PC-9 (cell line): Measurements from ENCODE around the gene CAV1.

Experiments
- EZH2 ChIP-seq: fragments of 200-600 bp; sonication (generic); IDR thresholded peaks from 2 replicates; pipeline ENCODE4 v1.8.0; 2017; ENCODE audit warnings: antibody characterized with exemption, low read depth
- TF ChIP-seq, protein P1 (sequence below): fragments of 200-600 bp; sonication (generic); conservative IDR thresholded peaks from 2 replicates; pipeline ENCODE4 v1.6.1; 2017; ENCODE audit warnings: mixed run types, antibody characterized with exemption, mild to moderate bottlenecking, moderate library complexity

DNA sequence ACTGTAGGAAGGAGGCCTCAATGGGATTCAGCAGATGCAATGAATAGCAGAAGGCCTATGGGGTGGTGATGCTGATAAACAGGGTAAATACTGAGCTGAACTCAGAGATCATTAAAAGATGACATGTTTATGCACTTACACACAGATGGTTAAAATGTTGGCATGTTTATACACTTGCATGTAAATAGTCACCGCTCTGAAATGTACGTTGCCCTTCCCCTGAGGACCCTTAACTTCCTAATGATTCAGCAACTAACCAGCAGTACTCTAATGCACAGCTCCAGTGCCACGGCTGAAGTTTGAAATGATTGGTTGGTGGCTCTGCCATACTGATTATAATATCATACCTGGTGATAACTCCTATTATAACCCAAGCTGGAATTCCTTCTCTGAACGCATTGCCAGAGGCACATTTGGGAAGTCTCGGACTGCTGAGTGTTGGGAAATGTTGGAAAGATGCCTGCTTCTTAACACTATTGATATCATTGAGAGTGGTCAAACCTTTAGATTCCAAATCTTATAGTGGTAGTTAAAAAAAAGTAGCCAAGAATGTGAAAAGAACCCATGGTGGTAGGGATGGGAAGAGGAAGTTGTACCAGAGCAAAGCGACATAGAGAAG lies 3.7 kb upstream of the CAV1 start:
- TF ChIP-seq, protein P1, sequence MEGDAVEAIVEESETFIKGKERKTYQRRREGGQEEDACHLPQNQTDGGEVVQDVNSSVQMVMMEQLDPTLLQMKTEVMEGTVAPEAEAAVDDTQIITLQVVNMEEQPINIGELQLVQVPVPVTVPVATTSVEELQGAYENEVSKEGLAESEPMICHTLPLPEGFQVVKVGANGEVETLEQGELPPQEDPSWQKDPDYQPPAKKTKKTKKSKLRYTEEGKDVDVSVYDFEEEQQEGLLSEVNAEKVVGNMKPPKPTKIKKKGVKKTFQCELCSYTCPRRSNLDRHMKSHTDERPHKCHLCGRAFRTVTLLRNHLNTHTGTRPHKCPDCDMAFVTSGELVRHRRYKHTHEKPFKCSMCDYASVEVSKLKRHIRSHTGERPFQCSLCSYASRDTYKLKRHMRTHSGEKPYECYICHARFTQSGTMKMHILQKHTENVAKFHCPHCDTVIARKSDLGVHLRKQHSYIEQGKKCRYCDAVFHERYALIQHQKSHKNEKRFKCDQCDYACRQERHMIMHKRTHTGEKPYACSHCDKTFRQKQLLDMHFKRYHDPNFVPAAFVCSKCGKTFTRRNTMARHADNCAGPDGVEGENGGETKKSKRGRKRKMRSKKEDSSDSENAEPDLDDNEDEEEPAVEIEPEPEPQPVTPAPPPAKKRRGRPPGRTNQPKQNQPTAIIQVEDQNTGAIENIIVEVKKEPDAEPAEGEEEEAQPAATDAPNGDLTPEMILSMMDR: no peak
- no peak for TF ChIP-seq EZH2
